ENCODE data around the gene CERT1.
"Not testable (repeated sequence)": the region's sequence is repeated elsewhere in the genome, so short reads cannot be mapped to it uniquely, and the experiment has no call there.

Gene CERT1

GRCh38 chr5:75496026-75496425 lies 15.4 kb downstream of the CERT1 start:
- in situ Hi-C loops (cut with HindIII; ENCODE audit: low pct_ligation_motif_present, low pct_unique_long_range_greater_than_20kb, low sequenced_read_pairs) = no loop called here
- DNase-seq = no peak

- in situ Hi-C loops (cut with HindIII; ENCODE audit: low pct_ligation_motif_present, low pct_unique_long_range_greater_than_20kb, low sequenced_read_pairs) = no loop called here
- DNase-seq = no peak
Measured at GRCh38 chr5:75491621-75492020, 19.8 kb downstream of the CERT1 start.

GRCh38 chr5:75489847-75490246 lies 21.6 kb downstream of the CERT1 start:
- in situ Hi-C loops (cut with HindIII; ENCODE audit: low pct_ligation_motif_present, low pct_unique_long_range_greater_than_20kb, low sequenced_read_pairs); DNase-seq: not testable (repeated sequence)

GRCh38 chr5:75484605-75485004 lies 26.8 kb downstream of the CERT1 start:
- DNase-seq = no peak
- in situ Hi-C loops (cut with HindIII; ENCODE audit: low pct_ligation_motif_present, low pct_unique_long_range_greater_than_20kb, low sequenced_read_pairs) = no loop called here

- in situ Hi-C loops (cut with HindIII; ENCODE audit: low pct_ligation_motif_present, low pct_unique_long_range_greater_than_20kb, low sequenced_read_pairs) = no loop called here
- DNase-seq = no peak
Measured at GRCh38 chr5:75482482-75482881, 28.9 kb downstream of the CERT1 start.

- DNase-seq = no peak
- in situ Hi-C loops (cut with HindIII; ENCODE audit: low pct_ligation_motif_present, low pct_unique_long_range_greater_than_20kb, low sequenced_read_pairs) = no loop called here
Measured at GRCh38 chr5:75481024-75481423, 30.4 kb downstream of the CERT1 start.

GRCh38 chr5:75475364-75475763 lies 36.1 kb downstream of the CERT1 start:
- no peak for DNase-seq
- in situ Hi-C loops (cut with HindIII; ENCODE audit: low pct_ligation_motif_present, low pct_unique_long_range_greater_than_20kb, low sequenced_read_pairs) = no loop called here

- in situ Hi-C loops (cut with HindIII; ENCODE audit: low pct_ligation_motif_present, low pct_unique_long_range_greater_than_20kb, low sequenced_read_pairs) = no loop called here
- DNase-seq = peak; percentile 57
Measured at GRCh38 chr5:75473463-75473862, 38.0 kb downstream of the CERT1 start.

- DNase-seq = peak; percentile 54
- in situ Hi-C loops (cut with HindIII; ENCODE audit: low pct_ligation_motif_present, low pct_unique_long_range_greater_than_20kb, low sequenced_read_pairs) = no loop called here
Measured at GRCh38 chr5:75472973-75473372, 38.5 kb downstream of the CERT1 start.

- no peak for DNase-seq
- in situ Hi-C loops (cut with HindIII; ENCODE audit: low pct_ligation_motif_present, low pct_unique_long_range_greater_than_20kb, low sequenced_read_pairs) = no loop called here
Measured at GRCh38 chr5:75471193-75471592, 40.2 kb downstream of the CERT1 start.

- no peak for DNase-seq
- in situ Hi-C loops (cut with HindIII; ENCODE audit: low pct_ligation_motif_present, low pct_unique_long_range_greater_than_20kb, low sequenced_read_pairs) = no loop called here
Measured at GRCh38 chr5:75469017-75469416, 42.4 kb downstream of the CERT1 start.

- in situ Hi-C loops (cut with HindIII; ENCODE audit: low pct_ligation_motif_present, low pct_unique_long_range_greater_than_20kb, low sequenced_read_pairs) = no loop called here
- DNase-seq = no peak
Measured at GRCh38 chr5:75468593-75468992, 42.8 kb downstream of the CERT1 start.

- DNase-seq = no peak
- in situ Hi-C loops (cut with HindIII; ENCODE audit: low pct_ligation_motif_present, low pct_unique_long_range_greater_than_20kb, low sequenced_read_pairs) = no loop called here
Measured at GRCh38 chr5:75466006-75466716, 45.3 kb downstream of the CERT1 start.

GRCh38 chr5:75465480-75465879 lies 45.9 kb downstream of the CERT1 start:
- in situ Hi-C loops (cut with HindIII; ENCODE audit: low pct_ligation_motif_present, low pct_unique_long_range_greater_than_20kb, low sequenced_read_pairs) = no loop called here
- no peak for DNase-seq

- DNase-seq = no peak
- in situ Hi-C loops (cut with HindIII; ENCODE audit: low pct_ligation_motif_present, low pct_unique_long_range_greater_than_20kb, low sequenced_read_pairs) = no loop called here
Measured at GRCh38 chr5:75463726-75464125, 47.7 kb downstream of the CERT1 start.

- DNase-seq = no peak
- in situ Hi-C loops (cut with HindIII; ENCODE audit: low pct_ligation_motif_present, low pct_unique_long_range_greater_than_20kb, low sequenced_read_pairs) = no loop called here
Measured at GRCh38 chr5:75461679-75462078, 49.8 kb downstream of the CERT1 start.

GRCh38 chr5:75460942-75461610 lies 50.4 kb downstream of the CERT1 start:
- in situ Hi-C loops (cut with HindIII; ENCODE audit: low pct_ligation_motif_present, low pct_unique_long_range_greater_than_20kb, low sequenced_read_pairs) = no loop called here
- no peak for DNase-seq

- DNase-seq = no peak
- in situ Hi-C loops (cut with HindIII; ENCODE audit: low pct_ligation_motif_present, low pct_unique_long_range_greater_than_20kb, low sequenced_read_pairs) = no loop called here
Measured at GRCh38 chr5:75460532-75460931, 50.9 kb downstream of the CERT1 start.

- in situ Hi-C loops (cut with HindIII; ENCODE audit: low pct_ligation_motif_present, low pct_unique_long_range_greater_than_20kb, low sequenced_read_pairs) = no loop called here
- no peak for DNase-seq
Measured at GRCh38 chr5:75457691-75458090, 53.7 kb downstream of the CERT1 start.

GRCh38 chr5:75457161-75457560 lies 54.3 kb downstream of the CERT1 start:
- DNase-seq = no peak
- in situ Hi-C loops (cut with HindIII; ENCODE audit: low pct_ligation_motif_present, low pct_unique_long_range_greater_than_20kb, low sequenced_read_pairs) = no loop called here

All from ACHN (cell line).